ENCODE data around the gene DHRS4. TPM values are rescaled to one million over a fixed set of nuclear protein-coding genes. Genes with fewer than 3 reads are reported as not detected.

Gene DHRS4
- total RNA-seq, 1 experiment from 2014 or later = 29.5 TPM

Other genes with a start within 250 kb of the DHRS4 start
- 6.9 TPM in 2 replicates for gene DHRS4L2, start 35.2 kb downstream of the DHRS4 start, total RNA-seq (2014; rRNA removed; shearing (Covaris generic))
- 0.02 and 0.05 TPM in 2 replicates for gene CARMIL3, start 98.2 kb downstream of the DHRS4 start, total RNA-seq (2014; rRNA removed; shearing (Covaris generic))
- gene CPNE6, start 117.8 kb downstream of the DHRS4 start, total RNA-seq (2014; rRNA removed; shearing (Covaris generic)) = not detected in 2 replicates
- gene PCK2, start 140.5 kb downstream of the DHRS4 start, total RNA-seq (2014; rRNA removed; shearing (Covaris generic)) = 2.0 and 4.4 TPM in 2 replicates
- 32.4 and 63.4 TPM in 2 replicates for gene DCAF11, start 161.0 kb downstream of the DHRS4 start, total RNA-seq (2014; rRNA removed; shearing (Covaris generic))
- gene NRL, start 161.2 kb downstream of the DHRS4 start, total RNA-seq (2014; rRNA removed; shearing (Covaris generic)) = 0.72 TPM in 1 of 2 replicates, not detected in the other
- not detected in 2 replicates for gene FITM1, start 176.9 kb downstream of the DHRS4 start, total RNA-seq (2014; rRNA removed; shearing (Covaris generic))
- gene PSME1, start 182.4 kb downstream of the DHRS4 start, total RNA-seq (2014; rRNA removed; shearing (Covaris generic)) = 163 TPM in 2 replicates
- gene EMC9, start 187.8 kb downstream of the DHRS4 start, total RNA-seq (2014; rRNA removed; shearing (Covaris generic)) = 11.3 and 15.2 TPM in 2 replicates
- 102 and 126 TPM in 2 replicates for gene PSME2, start 192.8 kb downstream of the DHRS4 start, total RNA-seq (2014; rRNA removed; shearing (Covaris generic))
- gene RNF31, start 193.7 kb downstream of the DHRS4 start, total RNA-seq (2014; rRNA removed; shearing (Covaris generic)) = 30.6 and 32.1 TPM in 2 replicates
- 20.8 and 24.9 TPM in 2 replicates for gene IRF9, start 207.5 kb downstream of the DHRS4 start, total RNA-seq (2014; rRNA removed; shearing (Covaris generic))
- 0.91 TPM in 1 of 2 replicates, not detected in the other for gene REC8, start 218.3 kb downstream of the DHRS4 start, total RNA-seq (2014; rRNA removed; shearing (Covaris generic))
- gene IPO4, start 235.0 kb downstream of the DHRS4 start, total RNA-seq (2014; rRNA removed; shearing (Covaris generic)) = 49.5 and 53.2 TPM in 2 replicates
- 45.3 and 50.8 TPM in 2 replicates for gene TM9SF1, start 241.7 kb downstream of the DHRS4 start, total RNA-seq (2014; rRNA removed; shearing (Covaris generic))